ENCODE results near the gene MON2. TPM values are rescaled to one million over a fixed set of nuclear protein-coding genes. Genes with fewer than 3 reads are reported as not detected.

The MON2 gene
- total and polyA plus RNA-seq, 10 of the 15 experiments (the other 5 are each of a cell fraction or from before 2014, with no cell fraction given): 5.4 to 34.3 (median 23.4) TPM

DNA sequence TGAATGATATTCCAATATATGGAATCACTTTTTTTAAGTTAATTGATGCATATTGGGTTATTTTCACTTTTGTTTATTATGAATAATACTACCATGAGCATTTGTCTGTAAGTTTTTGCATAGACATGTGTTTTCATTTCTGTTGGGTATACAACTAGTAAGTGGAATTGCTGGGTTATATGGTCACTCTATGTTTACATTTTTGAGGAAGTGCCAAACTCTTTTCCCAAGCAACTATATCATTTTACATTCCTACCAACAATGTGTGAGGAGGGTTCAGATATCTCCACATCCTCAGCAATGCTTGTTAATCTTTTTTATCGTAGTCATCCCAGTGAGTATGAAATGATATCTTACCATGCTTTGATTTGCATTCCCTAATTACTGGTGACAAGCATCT lies 64.0 kb downstream of the MON2 start (continued):
- TF ChIP-seq, protein P1, sequence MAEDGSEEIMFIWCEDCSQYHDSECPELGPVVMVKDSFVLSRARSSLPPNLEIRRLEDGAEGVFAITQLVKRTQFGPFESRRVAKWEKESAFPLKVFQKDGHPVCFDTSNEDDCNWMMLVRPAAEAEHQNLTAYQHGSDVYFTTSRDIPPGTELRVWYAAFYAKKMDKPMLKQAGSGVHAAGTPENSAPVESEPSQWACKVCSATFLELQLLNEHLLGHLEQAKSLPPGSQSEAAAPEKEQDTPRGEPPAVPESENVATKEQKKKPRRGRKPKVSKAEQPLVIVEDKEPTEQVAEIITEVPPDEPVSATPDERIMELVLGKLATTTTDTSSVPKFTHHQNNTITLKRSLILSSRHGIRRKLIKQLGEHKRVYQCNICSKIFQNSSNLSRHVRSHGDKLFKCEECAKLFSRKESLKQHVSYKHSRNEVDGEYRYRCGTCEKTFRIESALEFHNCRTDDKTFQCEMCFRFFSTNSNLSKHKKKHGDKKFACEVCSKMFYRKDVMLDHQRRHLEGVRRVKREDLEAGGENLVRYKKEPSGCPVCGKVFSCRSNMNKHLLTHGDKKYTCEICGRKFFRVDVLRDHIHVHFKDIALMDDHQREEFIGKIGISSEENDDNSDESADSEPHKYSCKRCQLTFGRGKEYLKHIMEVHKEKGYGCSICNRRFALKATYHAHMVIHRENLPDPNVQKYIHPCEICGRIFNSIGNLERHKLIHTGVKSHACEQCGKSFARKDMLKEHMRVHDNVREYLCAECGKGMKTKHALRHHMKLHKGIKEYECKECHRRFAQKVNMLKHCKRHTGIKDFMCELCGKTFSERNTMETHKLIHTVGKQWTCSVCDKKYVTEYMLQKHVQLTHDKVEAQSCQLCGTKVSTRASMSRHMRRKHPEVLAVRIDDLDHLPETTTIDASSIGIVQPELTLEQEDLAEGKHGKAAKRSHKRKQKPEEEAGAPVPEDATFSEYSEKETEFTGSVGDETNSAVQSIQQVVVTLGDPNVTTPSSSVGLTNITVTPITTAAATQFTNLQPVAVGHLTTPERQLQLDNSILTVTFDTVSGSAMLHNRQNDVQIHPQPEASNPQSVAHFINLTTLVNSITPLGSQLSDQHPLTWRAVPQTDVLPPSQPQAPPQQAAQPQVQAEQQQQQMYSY (CRISPR knock-in tag; IDR thresholded peaks at IDR 0.05): no peak
- TF ChIP-seq TCF7 (IDR thresholded peaks at IDR 0.05; ENCODE audit: borderline replicate concordance): no peak
- no peak for TF ChIP-seq NBN (IDR thresholded peaks at IDR 0.05)
- no peak for TF ChIP-seq TARDBP (IDR thresholded peaks at IDR 0.05; ENCODE audit: borderline replicate concordance)
- TF ChIP-seq, protein P2, sequence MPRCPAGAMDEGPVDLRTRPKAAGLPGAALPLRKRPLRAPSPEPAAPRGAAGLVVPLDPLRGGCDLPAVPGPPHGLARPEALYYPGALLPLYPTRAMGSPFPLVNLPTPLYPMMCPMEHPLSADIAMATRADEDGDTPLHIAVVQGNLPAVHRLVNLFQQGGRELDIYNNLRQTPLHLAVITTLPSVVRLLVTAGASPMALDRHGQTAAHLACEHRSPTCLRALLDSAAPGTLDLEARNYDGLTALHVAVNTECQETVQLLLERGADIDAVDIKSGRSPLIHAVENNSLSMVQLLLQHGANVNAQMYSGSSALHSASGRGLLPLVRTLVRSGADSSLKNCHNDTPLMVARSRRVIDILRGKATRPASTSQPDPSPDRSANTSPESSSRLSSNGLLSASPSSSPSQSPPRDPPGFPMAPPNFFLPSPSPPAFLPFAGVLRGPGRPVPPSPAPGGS (IDR thresholded peaks at IDR 0.05; ENCODE audit: borderline replicate concordance, insufficient read depth, low read depth, low read length, poor library complexity, severe bottlenecking): no peak
- no peak for TF ChIP-seq KLF5 (IDR thresholded peaks at IDR 0.05; ENCODE audit: partially characterized antibody)
- no peak for TF ChIP-seq ZNF274 (IDR thresholded peaks at IDR 0.05; ENCODE audit: insufficient read depth, insufficient read length)
- TF ChIP-seq KAT2A (conservative IDR thresholded peaks at IDR 0.05; ENCODE audit: control insufficient read depth, low read depth, low read length): no peak
- no peak for TF ChIP-seq POLR2AphosphoS2 (IDR thresholded peaks at IDR 0.05; ENCODE audit: low read depth, low read length)
- TF ChIP-seq, protein P3, sequence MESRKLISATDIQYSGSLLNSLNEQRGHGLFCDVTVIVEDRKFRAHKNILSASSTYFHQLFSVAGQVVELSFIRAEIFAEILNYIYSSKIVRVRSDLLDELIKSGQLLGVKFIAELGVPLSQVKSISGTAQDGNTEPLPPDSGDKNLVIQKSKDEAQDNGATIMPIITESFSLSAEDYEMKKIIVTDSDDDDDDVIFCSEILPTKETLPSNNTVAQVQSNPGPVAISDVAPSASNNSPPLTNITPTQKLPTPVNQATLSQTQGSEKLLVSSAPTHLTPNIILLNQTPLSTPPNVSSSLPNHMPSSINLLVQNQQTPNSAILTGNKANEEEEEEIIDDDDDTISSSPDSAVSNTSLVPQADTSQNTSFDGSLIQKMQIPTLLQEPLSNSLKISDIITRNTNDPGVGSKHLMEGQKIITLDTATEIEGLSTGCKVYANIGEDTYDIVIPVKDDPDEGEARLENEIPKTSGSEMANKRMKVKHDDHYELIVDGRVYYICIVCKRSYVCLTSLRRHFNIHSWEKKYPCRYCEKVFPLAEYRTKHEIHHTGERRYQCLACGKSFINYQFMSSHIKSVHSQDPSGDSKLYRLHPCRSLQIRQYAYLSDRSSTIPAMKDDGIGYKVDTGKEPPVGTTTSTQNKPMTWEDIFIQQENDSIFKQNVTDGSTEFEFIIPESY (IDR thresholded peaks at IDR 0.05): no peak
- no peak for TF ChIP-seq NFXL1 (IDR thresholded peaks at IDR 0.05; ENCODE audit: borderline replicate concordance)
- TF ChIP-seq, protein P4, sequence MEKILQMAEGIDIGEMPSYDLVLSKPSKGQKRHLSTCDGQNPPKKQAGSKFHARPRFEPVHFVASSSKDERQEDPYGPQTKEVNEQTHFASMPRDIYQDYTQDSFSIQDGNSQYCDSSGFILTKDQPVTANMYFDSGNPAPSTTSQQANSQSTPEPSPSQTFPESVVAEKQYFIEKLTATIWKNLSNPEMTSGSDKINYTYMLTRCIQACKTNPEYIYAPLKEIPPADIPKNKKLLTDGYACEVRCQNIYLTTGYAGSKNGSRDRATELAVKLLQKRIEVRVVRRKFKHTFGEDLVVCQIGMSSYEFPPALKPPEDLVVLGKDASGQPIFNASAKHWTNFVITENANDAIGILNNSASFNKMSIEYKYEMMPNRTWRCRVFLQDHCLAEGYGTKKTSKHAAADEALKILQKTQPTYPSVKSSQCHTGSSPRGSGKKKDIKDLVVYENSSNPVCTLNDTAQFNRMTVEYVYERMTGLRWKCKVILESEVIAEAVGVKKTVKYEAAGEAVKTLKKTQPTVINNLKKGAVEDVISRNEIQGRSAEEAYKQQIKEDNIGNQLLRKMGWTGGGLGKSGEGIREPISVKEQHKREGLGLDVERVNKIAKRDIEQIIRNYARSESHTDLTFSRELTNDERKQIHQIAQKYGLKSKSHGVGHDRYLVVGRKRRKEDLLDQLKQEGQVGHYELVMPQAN (conservative IDR thresholded peaks at IDR 0.05): no peak
- TF ChIP-seq CBX3 (IDR thresholded peaks at IDR 0.05; ENCODE audit: borderline replicate concordance, low read depth): no peak
- no peak for TF ChIP-seq EGR1 (IDR thresholded peaks at IDR 0.05; ENCODE audit: borderline replicate concordance in 1 of 2, low read depth in 2 of 2, low read length in 2 of 2)
- no peak for TF ChIP-seq ASH2L (IDR thresholded peaks at IDR 0.05; ENCODE audit: borderline replicate concordance, low read depth)
